Embryonic facial prominence (tissue), 1 donor: ENCODE measurements around the gene NCL.
"Not testable (repeated sequence)": the region's sequence is repeated elsewhere in the genome, so short reads cannot be mapped to it uniquely, and the experiment has no call there.

Experiments used
- DNase-seq: peaks from one replicate; pipeline ENCODE4 v3.0.0-alpha.2; 2016; ENCODE audit errors: extremely low spot score

NCL gene

GRCh38 chr2:231467613-231468530 is 3.6 kb upstream of the NCL start:
- no peak for DNase-seq

GRCh38 chr2:231467016-231467545 is 2.8 kb upstream of the NCL start:
- no peak for DNase-seq

- DNase-seq: no peak
These were observed 574 bp upstream of the NCL start for GRCh38 chr2:231464576-231465540.

- no peak for DNase-seq
These were observed 1.4 kb downstream of the NCL start for GRCh38 chr2:231462729-231463465.

- no peak for DNase-seq
These were observed 2.7 kb downstream of the NCL start for GRCh38 chr2:231461516-231461971.

- not testable (repeated sequence) for DNase-seq
These were observed 3.4 kb downstream of the NCL start for GRCh38 chr2:231460841-231461240.

- DNase-seq: no peak
These were observed 4.0 kb downstream of the NCL start for GRCh38 chr2:231460073-231460835.

GRCh38 chr2:231458368-231458767 is 5.9 kb downstream of the NCL start:
- no peak for DNase-seq

GRCh38 chr2:231457101-231457500 is 7.2 kb downstream of the NCL start:
- no peak for DNase-seq

- DNase-seq: no peak
These were observed 7.8 kb downstream of the NCL start for GRCh38 chr2:231456295-231457004.

GRCh38 chr2:231455890-231456289 is 8.4 kb downstream of the NCL start:
- no peak for DNase-seq

- no peak for DNase-seq
These were observed 9.1 kb downstream of the NCL start for GRCh38 chr2:231455222-231455621.

- no peak for DNase-seq
These were observed 9.9 kb downstream of the NCL start for GRCh38 chr2:231454361-231454791.

GRCh38 chr2:231452799-231453508 is 11.3 kb downstream of the NCL start:
- DNase-seq: no peak

GRCh38 chr2:231450548-231450989 is 13.7 kb downstream of the NCL start:
- DNase-seq: no peak

GRCh38 chr2:231449503-231450054 is 14.7 kb downstream of the NCL start:
- no peak for DNase-seq

GRCh38 chr2:231436957-231437356 is 27.3 kb downstream of the NCL start:
- DNase-seq: no peak

- DNase-seq: no peak
These were observed 30.3 kb downstream of the NCL start for GRCh38 chr2:231433990-231434389.

- no peak for DNase-seq
These were observed 32.7 kb downstream of the NCL start for GRCh38 chr2:231431606-231432005.
